Left colon (tissue), 2 donors: ENCODE data around the gene STK26. TPM values are rescaled to one million over a fixed set of nuclear protein-coding genes. Genes with fewer than 3 reads are reported as not detected.
"Not testable (repeated sequence)": the region's sequence is repeated elsewhere in the genome, so short reads cannot be mapped to it uniquely, and the experiment has no call there.

ENCODE experiments used
- ATAC-seq: fragments of 200-7000 bp; cut with Tn5 transposase; one replicate; pipeline ENCODE4 v1.9.1; 2020; ENCODE audit warnings: mild to moderate bottlenecking, moderate library complexity
- DNase-seq, 2 donors: peaks; one replicate each; pipeline ENCODE4 v3.0.0-alpha.2; 2020
- intact Hi-C, 2 donors: fragments of 100-400 bp; cut with DNase I in 1 of 2; cut with micrococcal nuclease in 1 of 2; formaldehyde crosslinking; loops; one replicate each; pipeline versions ENCODE4 v1.11.2 to v1.14.0; 2022; cut with DNase I, micrococcal nuclease
- total RNA-seq, 2 donors: library from RNA; stranded (reverse); fragmentation: NEBNext Ultra II Directional; extraction: Animal tissue kit (Norgen Biotek cat#: 25700); gene quantifications; one replicate each; pipeline ENCODE4 v1.2.1, GENCODE V29; 2021
- donor health status: DM: no; HTN: no; CAD: no.
- donor health status: DM: yes; HTN: yes; CAD: no.

The STK26 gene
- total RNA-seq, 2 donors from 2014 or later, result 10.8 to 19.3 TPM

DNA sequence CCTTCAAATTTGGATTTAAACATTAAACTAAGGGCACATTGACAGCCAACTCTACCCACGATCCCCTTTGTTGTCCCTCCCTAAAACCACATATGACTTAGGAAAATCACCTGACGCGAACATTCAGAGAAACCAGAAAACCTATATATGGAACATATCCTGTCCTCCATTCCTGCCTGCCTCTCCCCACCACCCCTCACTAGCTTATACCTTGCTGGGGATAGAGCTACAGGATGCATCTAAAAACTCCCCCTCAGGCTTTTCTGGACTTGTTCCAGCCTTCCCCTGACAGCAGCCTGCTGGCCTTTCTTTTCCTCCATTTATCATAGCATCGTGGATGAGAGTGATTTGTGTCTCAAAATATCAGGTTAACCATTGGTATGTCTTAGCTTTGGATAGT is 8.8 kb downstream of the STK26 start:
- intact Hi-C loops, result no loop called here
- DNase-seq (no peak), ATAC-seq (no peak)

DNA sequence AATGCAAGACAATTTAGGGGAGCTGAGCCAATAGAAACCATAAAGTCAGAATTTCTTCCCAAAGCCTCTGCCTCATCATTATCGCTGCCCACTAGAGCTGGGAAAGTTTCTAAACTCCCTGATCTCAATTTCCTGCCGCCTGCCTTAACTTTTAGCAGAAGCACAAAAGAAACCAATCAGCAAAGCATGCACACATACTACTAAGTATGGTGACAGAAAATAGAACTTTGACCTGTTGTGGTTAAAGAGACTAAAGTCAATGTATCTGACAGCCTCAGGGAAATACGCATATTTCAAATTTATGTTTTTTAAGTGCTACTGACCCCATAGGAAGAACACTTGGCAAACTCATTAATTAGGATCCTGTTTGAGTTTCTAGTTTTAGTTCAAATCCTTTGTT is 10.1 kb downstream of the STK26 start:
- intact Hi-C loops, result no loop called here
- ATAC-seq (no peak), DNase-seq (no peak)

GRCh38 chrX:132034648-132035047 is 11.5 kb downstream of the STK26 start:
- ATAC-seq (no peak), DNase-seq (no peak)
- intact Hi-C loops, result no loop called here

GRCh38 chrX:132037479-132037993 is 14.4 kb downstream of the STK26 start:
- ATAC-seq (no peak), DNase-seq (no peak)
- intact Hi-C loops, result no loop called here

DNA sequence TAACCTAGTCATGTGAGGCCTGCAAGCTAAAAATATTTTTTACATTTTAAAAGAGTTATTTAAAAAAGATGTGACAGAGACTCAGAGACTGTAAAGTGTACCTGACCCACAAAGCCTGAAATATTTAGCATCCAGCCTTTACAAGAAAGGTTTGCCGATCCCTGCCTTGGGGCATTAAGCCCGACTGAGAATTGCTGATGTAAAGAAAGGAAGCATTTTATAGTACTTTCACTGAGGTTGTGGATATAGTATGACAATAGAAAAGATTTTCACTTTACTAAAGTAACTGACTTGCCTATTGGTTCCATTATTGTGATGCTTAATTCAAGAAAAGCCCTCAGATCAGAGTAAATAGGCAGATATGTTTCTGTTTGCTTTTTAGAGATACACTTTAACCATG is 17.0 kb downstream of the STK26 start:
- no peak for DNase-seq
- intact Hi-C loops, result no loop called here
- ATAC-seq, result no peak

- ATAC-seq (no peak), DNase-seq (no peak)
- intact Hi-C loops, result no loop called here
Measured at GRCh38 chrX:132041015-132041414, 17.9 kb downstream of the STK26 start.

DNA sequence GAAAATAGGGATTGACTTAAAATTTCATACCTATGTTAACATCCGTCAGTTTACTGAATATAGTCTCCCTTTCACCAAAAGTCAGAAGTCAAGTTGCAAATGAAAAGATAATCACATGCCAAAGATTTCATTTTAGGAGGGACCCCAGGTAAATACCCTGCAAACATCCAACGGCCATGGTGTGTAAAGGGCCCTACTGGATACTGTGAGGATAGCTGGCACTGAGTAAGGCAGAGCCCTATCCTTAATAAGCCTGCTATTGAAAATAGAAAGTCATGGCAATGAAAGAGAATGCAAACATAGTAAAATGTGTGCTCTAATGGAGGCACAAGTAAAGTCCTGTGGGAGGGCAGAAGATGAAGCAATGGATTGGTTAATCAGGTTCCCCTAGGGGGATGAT is 20.9 kb downstream of the STK26 start:
- intact Hi-C loops, result no loop called here
- ATAC-seq, result no peak
- no peak for DNase-seq

DNA sequence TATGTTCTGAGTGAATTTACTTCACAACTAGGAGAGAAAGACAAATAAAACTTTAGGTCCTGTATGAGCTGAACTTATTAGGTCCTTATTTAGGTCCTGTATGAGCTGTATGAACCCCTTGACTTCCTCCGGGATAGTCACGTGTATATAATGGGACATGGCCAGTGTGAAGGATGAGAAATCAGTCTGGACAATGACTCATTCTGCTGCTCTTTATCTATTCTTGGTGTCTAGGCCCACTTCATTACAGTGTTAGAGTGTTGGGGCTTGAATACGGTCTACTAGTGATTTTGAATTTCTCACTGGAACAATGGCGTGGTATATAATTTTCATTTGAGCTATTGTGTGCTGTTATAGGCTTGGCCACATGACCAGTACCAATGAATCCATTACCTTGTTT is 21.9 kb downstream of the STK26 start:
- intact Hi-C loops, result no loop called here

GRCh38 chrX:132045456-132045855 is 22.4 kb downstream of the STK26 start:
- ATAC-seq, result no peak
- intact Hi-C loops, result no loop called here
- DNase-seq, result no peak

More for the DNA sequence above, 21.9 kb downstream of the STK26 start:
- DNase-seq, result no peak
- no peak for ATAC-seq

- intact Hi-C loops, result no loop called here
- no peak for ATAC-seq
- DNase-seq, result no peak
Measured at GRCh38 chrX:132046533-132046932, 23.4 kb downstream of the STK26 start.

DNA sequence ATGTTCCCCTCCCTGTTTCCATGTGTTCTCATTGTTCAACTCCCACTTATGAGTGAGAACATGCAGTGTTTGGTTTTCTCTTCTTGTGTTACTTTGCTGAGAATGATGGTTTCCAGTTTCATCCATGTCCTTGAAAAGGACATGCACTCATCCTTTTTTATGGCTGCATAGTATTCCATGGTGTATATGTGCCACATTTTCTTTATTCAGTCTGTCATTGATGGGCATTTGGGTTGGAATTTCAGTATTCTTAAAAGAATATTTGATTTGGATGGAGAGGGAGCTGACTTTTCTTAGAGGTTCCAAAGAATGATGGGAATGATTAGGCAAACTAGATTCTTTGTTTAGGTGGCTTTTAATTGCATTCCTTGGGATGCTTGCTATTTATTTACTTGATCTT is 28.7 kb downstream of the STK26 start:
- intact Hi-C loops, ATAC-seq, DNase-seq: not testable (repeated sequence)

DNA sequence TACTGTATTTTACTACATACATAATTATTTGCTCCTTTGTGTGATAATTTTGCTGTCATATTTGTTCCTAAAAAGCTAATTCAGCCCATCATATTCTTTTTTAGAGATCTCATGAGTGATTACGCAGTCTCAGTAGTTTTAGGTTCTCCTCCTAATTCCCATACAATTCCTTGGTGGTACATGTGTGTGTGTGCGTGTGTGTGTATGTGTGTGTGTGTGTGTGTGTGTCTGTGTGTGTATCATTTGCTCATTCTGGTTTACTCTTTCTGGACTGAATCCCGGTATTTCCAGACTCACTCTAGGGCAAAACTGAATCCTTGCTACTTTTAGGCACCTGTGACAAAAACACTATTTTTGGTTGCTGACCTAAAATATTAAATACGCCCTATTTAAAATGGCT is 34.9 kb downstream of the STK26 start:
- intact Hi-C loops, result no loop called here
- ATAC-seq, result no peak
- no peak for DNase-seq

DNA sequence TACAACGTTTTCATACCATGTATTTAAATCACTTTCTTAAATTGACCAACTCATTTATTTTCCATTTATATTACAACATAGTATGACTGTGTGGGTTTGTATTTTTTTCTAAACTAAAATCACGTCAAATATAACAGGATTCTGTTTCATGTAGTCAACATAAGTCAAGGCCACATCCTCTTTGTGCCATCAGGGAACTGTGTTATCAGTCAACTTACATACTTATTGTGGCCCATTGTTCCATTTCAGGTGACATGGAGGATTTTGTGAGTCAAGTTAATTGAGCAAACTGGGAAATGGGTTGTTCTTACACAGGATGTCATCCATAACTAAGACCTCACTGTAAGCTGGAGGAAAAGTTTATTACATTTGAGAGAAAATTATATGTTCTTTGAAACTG is 35.9 kb downstream of the STK26 start:
- ATAC-seq (no peak), DNase-seq (no peak)
- intact Hi-C loops, result no loop called here

DNA sequence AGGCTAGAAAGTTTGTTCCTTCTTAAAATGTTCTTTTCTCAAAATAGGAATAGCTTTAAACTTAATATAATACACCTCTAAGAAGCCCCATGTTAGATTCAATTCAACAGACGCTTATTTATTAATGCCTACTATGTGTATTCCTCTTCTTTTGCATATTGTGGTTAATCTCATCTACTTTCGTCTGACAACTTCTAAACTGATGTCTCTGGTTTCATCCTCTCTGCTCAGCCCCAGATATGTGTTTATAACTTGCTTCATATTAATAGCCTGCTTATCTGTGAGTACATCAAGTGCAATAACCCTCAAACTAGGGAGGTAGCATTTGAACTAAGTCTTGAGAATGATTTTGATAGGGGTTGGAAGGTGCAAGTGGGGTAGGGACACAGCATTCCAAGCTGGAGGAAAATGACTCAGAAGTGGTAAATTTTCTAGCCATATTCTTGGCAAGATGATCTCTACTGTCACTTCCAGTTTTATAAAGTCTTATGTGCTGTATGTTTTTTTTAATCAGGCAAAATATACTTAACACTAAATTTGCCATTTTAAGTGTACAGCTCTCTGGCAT is 37.0 kb downstream of the STK26 start:
- intact Hi-C loops, result no loop called here
- ATAC-seq (no peak), DNase-seq (no peak)

DNA sequence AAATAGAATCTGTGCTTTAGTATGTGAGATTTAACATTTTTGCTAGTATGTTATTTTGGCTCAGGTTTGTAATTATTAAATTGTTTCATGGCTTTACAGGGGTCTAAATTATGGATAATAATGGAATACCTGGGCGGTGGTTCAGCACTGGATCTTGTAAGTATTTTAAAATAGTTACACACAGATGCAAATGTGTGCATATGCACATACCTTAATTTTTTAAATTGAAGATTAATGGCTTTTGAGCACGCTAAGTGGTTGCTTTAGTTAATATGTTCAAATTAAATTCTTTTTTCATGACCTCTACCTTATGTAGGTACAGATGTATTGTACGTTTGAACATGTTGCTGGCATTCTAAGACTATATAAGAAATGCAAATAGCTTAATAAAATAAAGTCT is 40.2 kb downstream of the STK26 start:
- ATAC-seq, result no peak
- intact Hi-C loops, result no loop called here

GRCh38 chrX:132063862-132064261 is 40.8 kb downstream of the STK26 start:
- DNase-seq, result no peak
- ATAC-seq, result no peak
- intact Hi-C loops, result no loop called here

More for the DNA sequence above, 40.2 kb downstream of the STK26 start:
- DNase-seq, result no peak

DNA sequence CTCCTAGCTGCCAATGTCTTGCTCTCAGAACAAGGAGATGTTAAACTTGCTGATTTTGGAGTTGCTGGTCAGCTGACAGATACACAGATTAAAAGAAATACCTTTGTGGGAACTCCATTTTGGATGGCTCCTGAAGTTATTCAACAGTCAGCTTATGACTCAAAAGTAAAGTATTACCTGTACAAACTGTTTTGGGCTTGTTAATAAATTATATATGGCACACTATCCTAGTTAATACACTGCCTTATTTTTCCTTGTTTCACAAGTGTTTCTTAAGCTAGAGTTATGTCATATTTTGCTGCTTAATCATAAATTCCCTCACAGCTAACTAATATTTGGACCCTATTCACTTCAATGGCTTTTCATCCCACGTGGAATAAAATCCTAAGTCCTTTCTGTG is 45.3 kb downstream of the STK26 start:
- ATAC-seq, result no peak
- intact Hi-C loops, result no loop called here
- no peak for DNase-seq

DNA sequence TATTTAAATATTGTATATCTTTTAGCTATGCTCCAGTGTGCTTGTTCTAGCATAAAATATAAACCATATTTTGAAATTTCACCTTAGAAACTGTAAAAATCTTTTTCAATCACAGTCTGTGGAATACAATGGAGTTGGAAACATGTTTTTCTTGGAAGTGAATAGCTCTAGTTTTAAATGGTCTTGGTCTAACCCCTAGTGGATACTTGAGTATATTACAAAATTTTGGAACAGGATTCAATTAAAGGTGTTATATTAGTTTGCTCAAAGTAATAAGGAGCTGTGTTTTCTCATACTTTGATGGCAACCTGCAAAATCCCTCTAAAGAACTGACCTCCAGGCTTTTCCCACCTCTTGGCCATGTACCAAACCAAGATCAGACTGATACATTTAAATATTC is 48.2 kb downstream of the STK26 start:
- no peak for ATAC-seq
- no peak for DNase-seq
- intact Hi-C loops, result no loop called here

DNA sequence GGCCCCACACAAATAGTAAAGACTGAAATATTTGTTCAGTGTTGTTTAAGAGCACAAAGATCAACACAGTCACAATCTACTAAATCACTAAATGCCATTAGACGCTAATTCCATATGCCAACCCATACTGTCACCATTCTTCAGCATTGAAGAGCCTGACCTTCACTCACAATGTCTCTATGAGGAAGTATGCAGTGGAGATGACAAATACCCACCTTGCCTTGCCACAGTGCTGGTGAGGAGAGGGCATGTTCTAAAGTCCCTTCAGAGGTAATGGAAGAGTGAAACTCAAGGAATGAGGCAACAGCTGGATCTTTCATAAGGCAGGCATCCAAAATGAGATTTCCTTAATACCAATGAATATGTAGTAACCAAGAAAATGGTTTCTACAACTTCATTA is 54.3 kb downstream of the STK26 start:
- DNase-seq, result no peak
- ATAC-seq, result peak; percentile 51
- intact Hi-C loops, result no loop called here

GRCh38 chrX:132077912-132078311 is 54.8 kb downstream of the STK26 start:
- peak; percentile 73 for ATAC-seq
- intact Hi-C loops, result no loop called here

GRCh38 chrX:132085786-132086185 is 62.7 kb downstream of the STK26 start:
- ATAC-seq (no peak), DNase-seq (no peak)
- intact Hi-C loops, result no loop called here

More at GRCh38 chrX:132077912-132078311, 54.8 kb downstream of the STK26 start:
- no peak for DNase-seq
